H9 (cell line): ENCODE measurements around the gene ARHGEF6. TPM values are rescaled to one million over a fixed set of nuclear protein-coding genes. Genes with fewer than 3 reads are reported as not detected.
A peak's percentile ranks its signal among the peaks of the same experiment; 100 is the strongest.

Experiments
- DNase-seq: peaks from one replicate; pipeline ENCODE4 v3.0.0-alpha.2; 2017
- H2AFZ ChIP-seq: one replicate; pipeline ENCODE4 v1.6.1; 2013; ENCODE audit warnings: mild to moderate bottlenecking, low read length, control low read depth, moderate library complexity
- H2AK5ac ChIP-seq: 2 replicates; pipeline ENCODE4 v1.6.1; 2013; ENCODE audit warnings: low read length, control low read depth, mixed read lengths; ENCODE audit not compliant: insufficient read length
- H2BK120ac ChIP-seq: one replicate; pipeline ENCODE4 v1.6.1; 2013; ENCODE audit warnings: low read depth, mild to moderate bottlenecking, low read length, control low read depth, inconsistent platforms; ENCODE audit not compliant: poor library complexity, severe bottlenecking
- H2BK12ac ChIP-seq: 2 replicates; pipeline ENCODE4 v1.6.1; 2013; ENCODE audit warnings: low read length, control low read depth, mixed read lengths, low read depth; ENCODE audit not compliant: insufficient read length
- H2BK15ac ChIP-seq: 2 replicates; pipeline ENCODE4 v1.6.1; 2013; ENCODE audit warnings: low read depth, low read length, control low read depth
- H2BK20ac ChIP-seq: one replicate; pipeline ENCODE4 v1.6.1; 2013; ENCODE audit warnings: low read depth, mild to moderate bottlenecking, low read length, control low read depth, inconsistent platforms; ENCODE audit not compliant: poor library complexity, severe bottlenecking
- H2BK5ac ChIP-seq: 2 replicates; pipeline ENCODE4 v1.6.1; 2013; ENCODE audit warnings: low read length, control low read depth, mixed read lengths; ENCODE audit not compliant: insufficient read length
- H3K14ac ChIP-seq: 2 replicates; pipeline ENCODE4 v1.6.1; 2013; ENCODE audit warnings: low read length, control low read depth; ENCODE audit not compliant: insufficient read depth
- H3K18ac ChIP-seq: 2 replicates; pipeline ENCODE4 v1.6.1; 2013; ENCODE audit warnings: low read depth, mild to moderate bottlenecking, mixed read lengths, low read length, control low read depth; ENCODE audit not compliant: insufficient read length
- H3K23ac ChIP-seq: 2 replicates; pipeline ENCODE4 v1.6.1; 2013; ENCODE audit warnings: low read length, control low read depth, mixed read lengths, low read depth; ENCODE audit not compliant: insufficient read length
- H3K23me2 ChIP-seq: 2 replicates; pipeline ENCODE4 v1.6.1; 2013; ENCODE audit warnings: low read depth, mild to moderate bottlenecking, mixed read lengths, low read length, control low read depth; ENCODE audit not compliant: insufficient read length, poor library complexity, severe bottlenecking
- H3K27ac ChIP-seq: 2 replicates; pipeline ENCODE4 v1.5.1; 2013; ENCODE audit warnings: low read length, control low read depth, mixed read lengths, low read depth; ENCODE audit not compliant: insufficient read length
- H3K27me3 ChIP-seq: 2 replicates; pipeline ENCODE4 v1.6.1; 2013; ENCODE audit warnings: low read length, control low read depth, inconsistent platforms; ENCODE audit not compliant: insufficient read depth
- H3K4ac ChIP-seq: 2 replicates; pipeline ENCODE4 v1.6.1; 2013; ENCODE audit warnings: low read depth, mild to moderate bottlenecking, control low read depth, inconsistent platforms, low read length, moderate library complexity
- H3K4me1 ChIP-seq: 2 replicates; pipeline ENCODE4 v1.6.1; 2013; ENCODE audit warnings: low read length, control low read depth, inconsistent platforms; ENCODE audit not compliant: insufficient read depth
- H3K4me2 ChIP-seq: 2 replicates; pipeline ENCODE4 v1.6.1; 2013; ENCODE audit warnings: low read length, control low read depth, mixed read lengths; ENCODE audit not compliant: insufficient read length, insufficient read depth
- H3K56ac ChIP-seq: 2 replicates; pipeline ENCODE4 v1.6.1; 2013; ENCODE audit warnings: low read depth, mild to moderate bottlenecking, mixed read lengths, low read length, control low read depth; ENCODE audit not compliant: insufficient read length
- H3K79me1 ChIP-seq: 2 replicates; pipeline ENCODE4 v1.6.1; 2013; ENCODE audit warnings: low read depth, mild to moderate bottlenecking, moderate library complexity, low read length, control low read depth, inconsistent platforms; ENCODE audit not compliant: insufficient read depth, poor library complexity, severe bottlenecking
- H3K79me2 ChIP-seq: 2 replicates; pipeline ENCODE4 v1.6.1; 2013; ENCODE audit warnings: low read length, control low read depth, inconsistent platforms; ENCODE audit not compliant: insufficient read depth
- H3K9ac ChIP-seq: 2 replicates; pipeline ENCODE4 v1.6.1; 2013; ENCODE audit warnings: low read length, control low read depth, mixed read lengths; ENCODE audit not compliant: insufficient read length; ENCODE audit errors: extremely low read depth
- H3K9me3 ChIP-seq: one replicate; pipeline ENCODE4 v1.6.1; 2013; ENCODE audit warnings: low read depth, low read length, inconsistent platforms; ENCODE audit not compliant: control insufficient read depth
- H3T11ph ChIP-seq: one replicate; pipeline ENCODE4 v1.6.1; 2013; ENCODE audit warnings: mild to moderate bottlenecking, low read length, control low read depth, inconsistent platforms
- H4K20me1 ChIP-seq: one replicate; pipeline ENCODE4 v1.6.1; 2013; ENCODE audit not compliant: control insufficient read depth, insufficient read length, insufficient read depth
- H4K5ac ChIP-seq: 2 replicates; pipeline ENCODE4 v1.6.1; 2013; ENCODE audit warnings: low read depth, mild to moderate bottlenecking, mixed read lengths, low read length, control low read depth; ENCODE audit not compliant: insufficient read length
- H4K8ac ChIP-seq: replicated peaks from 2 replicates; pipeline ENCODE4 v1.6.1; 2013; ENCODE audit warnings: low read length, control low read depth, mixed read lengths, low read depth; ENCODE audit not compliant: insufficient read length
- H4K91ac ChIP-seq: 2 replicates; pipeline ENCODE4 v1.6.1; 2013; ENCODE audit warnings: low read depth, mild to moderate bottlenecking, moderate library complexity, mixed read lengths, low read length, control low read depth; ENCODE audit not compliant: insufficient read length
- H3K27ac Mint-ChIP-seq, 3 experiments: 2 replicates in 2 of 3; 3 replicates in 1 of 3; pipeline ENCODE4 v1.8.0; 2020 to 2021; ENCODE audit warnings: mixed read lengths in 3 of 3, mild to moderate bottlenecking in 1 of 3, moderate library complexity in 1 of 3
- H3K27me3 Mint-ChIP-seq: 2 replicates; pipeline ENCODE4 v1.8.0; 2021; ENCODE audit warnings: low read depth, mild to moderate bottlenecking, moderate library complexity, mixed read lengths
- H3K36me3 Mint-ChIP-seq, 3 experiments: 2 replicates in 2 of 3; 3 replicates in 1 of 3; pipeline ENCODE4 v1.8.0; 2020 to 2021; ENCODE audit warnings: low read depth in 3 of 3, mixed read lengths in 3 of 3; ENCODE audit not compliant: insufficient read depth in 1 of 3
- H3K4me1 Mint-ChIP-seq, 2 experiments: 2 replicates each; pipeline ENCODE4 v1.8.0; 2020; ENCODE audit warnings: mixed read lengths in 2 of 2
- H3K4me3 Mint-ChIP-seq, 2 experiments: 2 replicates in 1 of 2; 3 replicates in 1 of 2; pipeline ENCODE4 v1.8.0; 2020 to 2021; ENCODE audit warnings: mild to moderate bottlenecking in 2 of 2, mixed read lengths in 2 of 2, moderate library complexity in 1 of 2
- H3K9me3 Mint-ChIP-seq, 2 experiments: 2 replicates in 1 of 2; 3 replicates in 1 of 2; pipeline ENCODE4 v1.8.0; 2020; ENCODE audit warnings: mild to moderate bottlenecking in 2 of 2, mixed read lengths in 2 of 2, moderate library complexity in 1 of 2
- CTCF ChIP-seq: fragments of 200-600 bp; sonication (generic); conservative IDR thresholded peaks from 3 replicates; pipeline ENCODE4 v1.8.0; 2021; ENCODE audit warnings: antibody characterized with exemption, mild to moderate bottlenecking
- WGBS: extraction: QIAGEN DNeasy Blood & Tissue Kit; methylation state at CpG from one replicate; pipeline ENCODE4 v1.1.7; 2013; ENCODE audit warnings: missing lambda C conversion rate, low lambda C conversion rate, mixed read lengths; ENCODE audit not compliant: insufficient read length; ENCODE audit errors: extremely low coverage; 5-methylcytosine and 5-hydroxymethylcytosine counted together
- total RNA-seq: library from RNA; stranded (reverse); gene quantifications from 2 replicates; pipeline ENCODE4 v1.2.1, GENCODE V29; 2021

Gene ARHGEF6
- total RNA-seq, 1 experiment from 2014 or later, result 3.6 TPM

- H3K4me1 Mint-ChIP-seq, result peaks cover 7 to 12% of the 10 kb centered on the region in 2 experiments
- no peak overlapping the region for H3K27ac Mint-ChIP-seq
- Histone ChIP-seq H4K8ac (no peak overlapping the region), H2BK120ac (no peak overlapping the region), H3K56ac (no peak overlapping the region), H3K4ac (no peak overlapping the region), H2BK12ac (peak overlapping the region; percentile 50), H3K9ac (no peak overlapping the region), H3K27me3 (no peaks in the 10 kb centered on the region), H3T11ph (no peak overlapping the region), H3K14ac (no peak overlapping the region), H3K4me1 (no peaks in the 10 kb centered on the region), H3K79me2 (no peaks in the 10 kb centered on the region), H4K5ac (no peak overlapping the region), H2BK15ac (no peak overlapping the region), H3K4me2 (no peak overlapping the region), H3K27ac (no peak overlapping the region), H4K20me1 (no peaks in the 10 kb centered on the region), H2AK5ac (no peak overlapping the region), H2BK20ac (no peak overlapping the region), H2BK5ac (no peak overlapping the region), H4K91ac (no peak overlapping the region), H2AFZ (no peak overlapping the region), H3K23ac (no peak overlapping the region), H3K79me1 (no peaks in the 10 kb centered on the region), H3K18ac (no peak overlapping the region), H3K23me2 (no peaks in the 10 kb centered on the region), H3K9me3 (peaks cover 35% of the 10 kb centered on the region)
- WGBS, result no CpG with 5 or more reads among the region's 8 CpGs
- no peaks in the 10 kb centered on the region for H3K27me3 Mint-ChIP-seq
- no peak for TF ChIP-seq CTCF
- H3K36me3 Mint-ChIP-seq, result no peaks in the 10 kb centered on the region
- DNase-seq, result no peak
- peaks cover 56 to 58% of the 10 kb centered on the region in 2 experiments for H3K9me3 Mint-ChIP-seq
- H3K4me3 Mint-ChIP-seq, result no peak overlapping the region
These were observed 33.4 kb downstream of the ARHGEF6 start for GRCh38 chrX:136747003-136747986.
